HG03025 (cell line): ENCODE results near the gene SLC52A3.
"Not testable (repeated sequence)": the region's sequence is repeated elsewhere in the genome, so short reads cannot be mapped to it uniquely, and the experiment has no call there.

Experiments used
- ATAC-seq: cut with Tn5 transposase; IDR thresholded peaks from one replicate; pipeline ENCODE4 v1.9.1; 2021; ENCODE audit warnings: mild to moderate bottlenecking, moderate library complexity; ENCODE audit not compliant: unreplicated experiment, low FRiP score

Gene SLC52A3

DNA sequence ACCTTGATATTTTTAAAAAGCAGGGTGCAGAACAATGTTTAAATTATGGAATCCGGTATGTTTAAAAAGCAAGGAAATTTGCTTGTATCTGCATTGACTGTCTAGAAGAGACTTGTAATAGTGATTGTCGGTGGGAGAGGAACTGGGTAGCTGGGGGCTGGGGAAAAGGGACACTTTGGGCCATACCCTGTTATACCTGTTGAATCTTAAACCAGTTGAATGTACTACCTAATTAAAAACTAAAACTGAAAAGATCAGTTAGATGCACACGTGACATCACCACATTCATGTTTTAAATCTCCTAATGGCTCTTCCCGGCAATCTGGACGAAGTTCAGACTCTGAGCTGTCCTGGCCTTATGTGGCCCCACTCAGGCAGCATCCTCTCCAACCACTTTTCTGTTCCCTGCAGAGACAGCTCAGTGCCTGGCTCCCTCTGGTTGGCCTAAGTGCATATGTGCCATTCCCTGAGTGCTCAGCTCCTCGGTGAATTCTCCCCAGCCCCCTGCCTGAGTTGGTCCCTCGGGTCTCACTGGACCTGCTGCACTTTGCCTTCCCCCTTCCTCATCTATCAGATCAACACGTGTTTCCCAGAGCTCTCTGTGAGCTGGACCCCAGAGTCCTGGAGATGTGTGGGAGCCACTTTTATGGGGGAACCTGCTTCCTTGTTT is 36.3 kb downstream of the SLC52A3 start:
- no peak for ATAC-seq

DNA sequence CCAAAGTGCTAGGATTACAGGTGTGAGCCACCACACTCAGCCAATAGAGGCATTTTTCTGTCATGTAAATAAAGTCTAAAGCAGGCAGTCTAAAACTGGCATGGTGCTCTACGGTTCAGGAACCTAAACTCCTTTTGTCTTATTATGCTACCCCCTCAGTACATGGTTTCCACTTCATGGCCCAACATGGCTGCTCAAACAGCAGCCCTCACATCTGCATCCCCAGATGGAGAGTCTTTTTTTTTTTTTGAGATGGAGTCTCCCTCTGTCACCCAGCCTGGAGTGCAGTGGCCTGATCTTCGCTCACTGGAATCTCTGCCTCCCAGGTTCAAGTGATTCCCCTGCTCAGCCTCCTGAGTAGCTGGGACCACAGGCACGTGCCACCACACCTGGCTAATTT is 38.3 kb downstream of the SLC52A3 start:
- ATAC-seq = no peak

DNA sequence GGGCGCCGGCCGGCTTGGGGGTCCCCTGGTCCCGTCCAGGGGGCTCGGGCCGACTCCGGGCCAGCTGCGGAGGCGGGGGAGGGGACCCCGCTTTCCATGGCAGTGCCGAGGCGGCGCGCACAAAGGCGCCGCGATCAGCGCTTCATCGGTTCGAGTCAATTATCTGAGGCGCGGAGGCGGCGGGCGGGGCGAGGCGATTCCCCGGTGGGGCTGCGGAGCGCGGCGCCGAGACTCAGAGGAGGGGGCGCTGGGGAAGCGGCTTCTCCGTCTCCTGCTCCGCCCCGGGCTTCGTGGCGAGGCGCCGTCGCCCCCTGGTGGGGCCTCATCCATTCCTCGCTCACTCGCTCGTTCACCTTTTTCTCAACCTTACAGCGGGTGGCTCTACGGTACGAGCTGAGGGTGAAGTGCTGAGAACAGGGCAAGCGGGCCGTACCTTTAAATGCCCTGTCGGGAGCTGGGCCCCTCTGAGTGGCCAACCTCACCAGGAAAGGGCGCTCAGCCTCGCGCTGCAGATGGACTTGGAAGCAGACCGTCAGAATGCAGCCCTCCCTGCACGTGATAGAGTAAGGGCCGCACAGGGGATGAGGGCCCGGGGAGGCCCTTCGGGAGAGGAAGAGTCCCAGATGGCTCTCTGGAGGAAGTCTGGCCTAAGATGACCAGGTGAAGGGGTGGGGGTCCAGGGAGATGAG is 39.9 kb downstream of the SLC52A3 start:
- ATAC-seq = no peak

DNA sequence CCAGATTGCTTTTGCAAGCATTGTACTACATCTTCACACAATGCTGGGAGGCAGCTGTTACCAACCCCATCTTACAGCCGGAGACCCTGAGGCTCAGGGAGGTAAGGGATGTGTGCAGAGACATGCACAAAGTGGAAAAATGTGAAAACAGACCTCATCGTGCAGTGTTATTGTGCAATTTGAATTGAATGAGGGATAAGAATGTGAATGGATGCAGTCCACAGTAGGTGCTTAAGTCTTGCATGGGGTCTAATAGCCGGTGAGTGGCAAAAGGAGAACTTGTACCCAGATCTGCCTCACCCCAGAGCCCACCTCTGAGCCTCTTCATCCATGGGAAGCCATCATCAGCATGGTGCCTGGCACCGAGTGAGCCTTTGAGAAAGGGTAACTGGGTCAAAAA is 42.1 kb downstream of the SLC52A3 start:
- ATAC-seq = no peak

DNA sequence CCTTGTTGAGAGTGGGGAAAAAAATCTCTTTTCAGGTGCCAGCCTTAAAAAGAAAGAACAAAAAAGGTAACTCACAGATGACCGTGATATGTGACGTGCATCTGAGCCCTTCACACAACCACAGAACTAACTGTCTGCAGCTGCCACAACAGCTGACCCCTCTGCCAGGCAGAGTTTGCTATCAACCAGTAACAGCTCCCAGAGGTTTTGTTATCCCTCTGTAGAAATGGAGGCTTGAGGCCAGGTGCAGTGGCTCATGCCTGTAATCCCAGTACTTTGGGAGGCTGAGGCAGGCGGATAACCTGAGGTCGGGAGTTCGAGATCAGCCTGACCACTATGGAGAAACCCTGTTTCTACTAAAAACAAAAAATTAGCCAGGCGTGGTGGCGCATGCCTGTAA is 42.8 kb downstream of the SLC52A3 start:
- no peak for ATAC-seq

DNA sequence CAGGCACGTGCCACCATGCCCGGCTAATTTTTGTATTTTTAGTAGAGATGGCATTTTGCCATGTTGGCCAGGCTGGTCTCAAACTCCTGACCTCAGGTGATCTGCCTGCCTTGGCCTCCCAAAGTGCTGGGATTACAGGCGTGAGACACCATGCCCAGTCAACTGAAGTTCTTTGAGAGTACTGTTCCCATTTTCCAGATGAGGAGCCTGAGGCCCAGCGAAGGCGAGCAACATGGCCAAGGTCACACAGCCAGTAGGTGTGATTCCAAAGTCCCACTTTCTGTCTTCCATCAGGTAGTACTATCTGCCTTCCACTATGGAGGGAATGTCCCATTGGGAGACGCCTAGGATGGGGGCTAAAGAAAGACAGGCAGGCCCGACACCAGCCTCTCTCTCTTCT is 43.5 kb downstream of the SLC52A3 start:
- not testable (repeated sequence) for ATAC-seq

DNA sequence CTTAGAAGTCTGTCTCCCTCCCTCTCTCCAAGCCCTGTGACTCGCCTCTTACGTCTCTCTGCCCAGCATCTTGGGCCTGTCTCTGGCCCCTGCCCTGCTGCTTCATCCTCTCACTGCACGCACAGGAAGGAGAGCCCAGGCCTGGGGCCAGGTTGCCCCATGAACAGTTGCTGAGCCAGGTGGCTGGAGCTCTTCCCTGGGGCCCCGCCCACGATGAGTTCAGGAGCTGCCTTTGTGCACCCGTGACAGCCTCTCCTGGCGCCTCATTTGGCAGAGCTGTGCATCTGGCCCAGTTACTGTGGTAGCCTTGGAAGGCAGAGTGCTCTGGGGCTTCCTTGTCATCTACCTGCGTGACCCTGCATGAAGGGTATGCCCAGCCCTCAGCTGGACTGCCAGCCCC is 44.5 kb downstream of the SLC52A3 start:
- no peak for ATAC-seq

DNA sequence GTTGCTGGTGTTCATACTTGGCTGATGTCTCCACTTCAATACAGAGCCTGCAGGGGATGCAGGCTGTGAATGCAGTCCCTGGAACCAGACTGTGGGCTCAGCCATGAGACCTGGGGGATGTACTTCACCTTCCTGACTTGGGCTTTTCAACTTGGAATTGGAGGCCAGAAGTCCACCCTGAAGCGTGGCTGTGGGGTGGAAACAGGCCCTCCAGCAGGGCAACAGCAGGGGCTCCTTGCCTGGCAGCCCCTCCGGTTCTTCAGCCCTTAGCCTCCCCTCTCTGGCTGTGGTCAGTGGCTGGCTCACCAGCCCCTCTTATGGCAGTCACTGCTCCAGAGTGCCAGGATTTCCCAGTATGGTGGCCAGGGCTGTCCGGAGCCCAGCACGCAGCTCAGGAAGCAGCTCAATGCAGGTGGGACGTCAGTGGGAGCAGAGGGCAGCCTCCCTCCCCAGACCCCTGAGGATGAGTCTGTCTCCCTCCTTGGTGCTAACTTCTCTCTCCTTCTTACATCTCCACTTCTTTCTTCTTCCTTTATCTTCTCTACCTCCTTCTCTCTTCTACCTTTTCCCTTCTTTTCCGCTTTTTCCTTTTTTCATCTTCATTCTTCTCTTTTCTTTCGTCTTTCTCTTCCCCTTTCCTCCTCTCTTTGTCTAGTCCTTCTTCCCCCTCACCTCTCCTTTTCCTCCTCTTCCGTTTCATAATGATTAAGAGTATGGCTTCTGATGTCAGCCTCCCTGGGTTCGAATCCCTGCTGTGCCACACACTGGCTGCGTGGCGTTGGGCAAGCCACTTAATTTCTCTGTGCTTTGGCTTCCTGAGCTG is 45.3 kb downstream of the SLC52A3 start:
- no peak for ATAC-seq

DNA sequence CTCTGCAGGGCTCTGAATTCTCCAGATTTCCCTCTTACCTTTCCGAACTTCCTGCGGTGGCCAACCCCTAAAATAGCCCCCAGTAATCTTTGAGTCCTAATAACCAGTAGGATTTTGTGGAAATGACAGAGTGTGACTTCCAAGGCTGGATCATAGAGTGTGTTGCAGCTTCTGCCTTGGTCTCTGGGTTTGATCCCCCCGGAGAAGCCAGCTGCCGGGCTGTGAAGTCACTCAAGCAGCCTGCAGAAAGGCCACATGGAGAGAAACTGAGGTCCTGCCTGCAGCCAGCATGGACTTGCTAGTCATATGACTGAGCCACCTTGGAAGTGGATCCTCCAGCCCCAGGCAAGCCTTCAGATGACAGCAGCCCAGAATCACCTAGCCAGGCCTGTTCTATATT is 46.4 kb downstream of the SLC52A3 start:
- ATAC-seq = no peak

DNA sequence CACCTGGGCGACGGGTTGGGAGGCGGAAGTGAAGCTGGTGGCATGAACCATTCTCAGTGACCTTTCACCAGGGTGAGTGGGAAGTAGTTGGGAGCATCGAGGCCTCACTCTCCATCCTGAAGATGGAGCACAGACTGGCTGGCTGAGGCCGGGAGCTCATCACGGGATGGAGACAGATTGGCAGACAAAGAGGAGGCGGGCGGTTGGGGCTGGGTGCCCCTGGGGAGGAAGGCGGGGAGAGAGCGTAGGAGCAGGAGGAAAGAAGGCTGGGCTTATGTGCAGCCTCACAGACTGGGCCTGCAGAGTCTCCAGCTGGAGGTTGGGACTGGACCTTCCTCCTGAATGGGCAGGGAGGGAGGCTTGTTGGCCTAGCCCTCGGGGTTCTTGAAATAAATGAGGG is 48.5 kb downstream of the SLC52A3 start:
- ATAC-seq = no peak

DNA sequence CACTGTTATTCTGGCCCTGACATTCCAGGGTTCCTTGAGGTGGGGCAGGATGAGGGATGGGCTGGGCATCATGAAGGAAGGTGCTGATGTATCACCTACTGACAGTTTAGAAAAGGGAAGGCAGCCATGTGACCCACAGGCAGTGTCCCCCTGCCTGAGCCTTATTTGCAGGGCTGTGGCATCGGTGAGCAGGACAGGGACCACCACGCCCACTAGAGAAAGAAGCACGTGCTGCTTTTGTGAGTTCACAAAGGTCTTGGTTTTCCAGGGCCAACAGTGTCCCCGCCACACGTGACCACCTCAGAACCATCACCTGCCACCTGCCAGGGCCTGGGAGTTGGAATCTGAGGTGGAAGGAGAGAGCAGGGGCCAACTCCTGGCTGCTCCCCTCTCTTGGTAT is 49.2 kb downstream of the SLC52A3 start:
- no peak for ATAC-seq

DNA sequence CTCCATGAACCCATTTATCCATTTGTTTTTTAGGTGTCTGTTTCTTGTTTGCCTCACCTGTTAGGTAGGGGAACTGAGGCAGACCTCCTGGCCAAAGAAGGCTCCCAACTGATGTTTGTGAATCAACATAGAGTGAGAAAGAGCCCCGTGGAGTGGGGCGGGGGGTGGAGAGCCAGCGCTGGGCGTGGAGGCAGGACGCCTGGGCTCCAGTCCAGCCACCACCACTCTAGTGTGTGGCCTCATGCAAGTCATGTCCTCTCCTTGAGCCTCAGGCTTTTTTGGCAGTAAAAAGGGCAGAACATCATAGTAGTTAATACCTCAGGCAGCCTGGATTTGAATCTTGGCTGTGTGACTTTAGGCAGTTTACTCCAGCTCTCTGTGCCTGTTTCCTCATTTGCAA is 50.5 kb downstream of the SLC52A3 start:
- ATAC-seq = no peak

DNA sequence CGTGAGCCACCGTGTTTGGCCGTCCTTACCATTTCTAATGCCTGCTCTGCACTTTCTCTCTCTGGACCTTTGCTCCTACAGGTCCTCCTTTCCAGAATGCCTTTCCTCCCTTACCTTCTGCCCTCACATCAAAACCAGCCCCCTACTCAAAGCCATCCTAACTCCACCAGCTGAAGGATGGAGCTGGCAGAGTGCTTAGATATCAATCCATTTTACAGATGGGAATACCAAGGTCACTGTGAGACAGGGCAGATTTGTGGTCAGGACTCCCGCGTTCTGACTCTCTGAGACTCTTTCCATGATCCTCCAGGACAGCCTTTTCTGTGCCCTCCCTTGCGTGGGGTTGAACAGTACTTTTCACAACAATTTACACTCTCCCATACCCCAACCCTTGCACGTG is 51.0 kb downstream of the SLC52A3 start:
- ATAC-seq = no peak

DNA sequence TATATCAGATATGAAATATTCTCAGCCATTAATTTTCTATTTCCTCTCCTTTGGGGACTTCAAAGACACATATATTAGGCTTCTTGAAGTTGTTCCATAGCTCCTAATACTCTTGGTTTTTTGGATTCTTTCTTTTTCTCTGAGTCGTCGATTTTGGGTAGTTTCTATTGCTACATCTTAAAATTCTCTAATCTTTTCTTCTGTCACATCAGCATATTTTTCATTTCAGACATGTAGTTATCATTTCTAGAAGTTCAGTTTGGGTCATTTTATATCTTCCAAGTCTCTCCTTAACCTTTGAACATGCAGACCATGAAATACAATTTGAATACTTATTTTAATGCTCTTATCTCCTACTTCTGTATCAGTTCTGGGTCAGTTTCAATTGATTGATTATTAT is 53.8 kb downstream of the SLC52A3 start:
- ATAC-seq = no peak

DNA sequence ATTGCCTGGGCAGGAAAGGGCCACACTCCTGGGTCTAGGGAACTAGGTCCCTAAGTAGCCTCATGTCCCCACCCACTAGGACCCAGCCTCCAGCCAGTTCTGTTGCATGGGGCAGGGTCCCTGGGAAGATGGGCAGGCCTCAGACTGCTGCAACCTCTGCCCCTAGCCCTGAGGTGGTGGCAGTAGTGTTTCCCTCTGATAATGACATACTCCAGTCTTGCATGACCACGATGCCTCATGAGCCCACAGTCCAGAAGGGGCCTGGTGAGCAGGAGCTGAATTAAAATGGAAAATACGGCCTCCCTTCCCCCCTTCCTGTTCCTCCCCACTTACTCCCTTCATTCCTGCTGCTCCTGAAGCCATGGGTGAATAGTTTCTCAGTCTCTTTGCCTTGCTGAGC is 56.7 kb downstream of the SLC52A3 start:
- no peak for ATAC-seq

DNA sequence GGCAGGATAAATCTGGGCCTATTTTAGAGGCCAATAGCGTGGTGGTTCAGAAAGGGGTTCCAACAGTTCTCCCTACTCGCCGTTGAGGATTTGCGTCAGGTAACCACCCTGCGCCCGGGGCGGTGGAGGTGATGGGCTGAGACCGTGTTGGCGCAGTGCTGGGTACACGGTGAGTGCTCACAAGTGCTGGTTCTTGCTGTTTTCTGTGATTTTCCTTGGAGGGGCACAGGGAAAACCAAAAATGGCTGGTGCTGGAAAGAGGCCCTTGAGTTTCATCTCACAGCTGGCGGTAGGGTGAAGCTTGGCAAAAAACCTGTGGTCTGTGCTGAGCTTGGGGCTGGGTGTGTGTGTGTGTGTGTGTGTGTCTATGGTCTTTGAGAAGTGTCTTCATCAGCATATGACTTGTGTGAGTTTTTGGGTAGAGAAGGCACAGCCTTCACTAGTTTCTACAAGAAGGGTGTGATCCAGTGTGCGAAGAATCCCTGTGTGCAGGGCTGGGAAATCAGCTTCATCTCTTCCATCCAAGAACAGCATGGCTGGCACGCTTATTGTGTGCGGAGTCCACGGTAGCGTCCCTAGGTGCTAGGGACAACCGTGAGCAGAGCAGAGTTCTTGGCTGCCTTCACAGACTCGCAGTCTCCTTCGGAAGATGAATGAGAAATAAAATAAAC is 57.4 kb downstream of the SLC52A3 start:
- ATAC-seq = no peak
